SK-MEL-5 (cell line): ENCODE data around the gene HORMAD2. TPM values are rescaled to one million over a fixed set of nuclear protein-coding genes. Genes with fewer than 3 reads are reported as not detected.
"Not testable (repeated sequence)": the region's sequence is repeated elsewhere in the genome, so short reads cannot be mapped to it uniquely, and the experiment has no call there.

ENCODE experiments used
- DNase-seq: peaks from one replicate; pipeline ENCODE4 v3.0.0-alpha.2; 2016; ENCODE audit warnings: low read depth, low spot score
- in situ Hi-C: cut with HindIII; loops from 2 replicates; pipeline ENCODE4 v1.10.0; 2016; ENCODE audit warnings: low sequenced_read_pairs, high pct_unique_total_duplicates, low pct_unique_long_range_greater_than_20kb
- total RNA-seq: library from RNA; depleted of rRNA; stranded (reverse); fragments of >200 nt; shearing (Covaris generic); gene quantifications from 2 replicates; pipeline ENCODE4 v1.2.3, GENCODE V29; 2014

Gene HORMAD2
- total RNA-seq, 1 experiment from 2014 or later = not detected

GRCh38 chr22:30087611-30088010, 7.3 kb downstream of the HORMAD2 start:
- in situ Hi-C loops = no loop called here
- no peak for DNase-seq

- no peak for DNase-seq
- in situ Hi-C loops = no loop called here
These were observed 8.2 kb downstream of the HORMAD2 start for GRCh38 chr22:30088468-30088867.

GRCh38 chr22:30089655-30089974, 9.4 kb downstream of the HORMAD2 start:
- in situ Hi-C loops = no loop called here
- no peak for DNase-seq

- no peak for DNase-seq
- in situ Hi-C loops = no loop called here
These were observed 12.4 kb downstream of the HORMAD2 start for GRCh38 chr22:30092686-30093085.

- DNase-seq = no peak
- in situ Hi-C loops = no loop called here
These were observed 14.5 kb downstream of the HORMAD2 start for GRCh38 chr22:30094804-30095203.

GRCh38 chr22:30097861-30098260, 17.6 kb downstream of the HORMAD2 start:
- in situ Hi-C loops = no loop called here
- DNase-seq = no peak

GRCh38 chr22:30100770-30101169, 20.5 kb downstream of the HORMAD2 start:
- in situ Hi-C loops = not testable (repeated sequence)

GRCh38 chr22:30104501-30105156, 24.4 kb downstream of the HORMAD2 start:
- in situ Hi-C loops = no loop called here
- DNase-seq = no peak

More at GRCh38 chr22:30100770-30101169, 20.5 kb downstream of the HORMAD2 start:
- DNase-seq = not testable (repeated sequence)

GRCh38 chr22:30105483-30105882, 25.2 kb downstream of the HORMAD2 start:
- no peak for DNase-seq
- in situ Hi-C loops = no loop called here

- in situ Hi-C loops = no loop called here
These were observed 33.2 kb downstream of the HORMAD2 start for GRCh38 chr22:30113494-30113893.

GRCh38 chr22:30114361-30114760, 34.1 kb downstream of the HORMAD2 start:
- in situ Hi-C loops = no loop called here
- DNase-seq = no peak

More at GRCh38 chr22:30113494-30113893, 33.2 kb downstream of the HORMAD2 start:
- no peak for DNase-seq

GRCh38 chr22:30115705-30116104, 35.4 kb downstream of the HORMAD2 start:
- in situ Hi-C loops = no loop called here
- DNase-seq = peak; percentile 45

GRCh38 chr22:30116362-30117117, 36.3 kb downstream of the HORMAD2 start:
- in situ Hi-C loops = no loop called here

GRCh38 chr22:30117256-30117655, 37.0 kb downstream of the HORMAD2 start:
- in situ Hi-C loops = no loop called here
- DNase-seq = no peak

More at GRCh38 chr22:30116362-30117117, 36.3 kb downstream of the HORMAD2 start:
- DNase-seq = no peak

- in situ Hi-C loops = no loop called here
- no peak for DNase-seq
These were observed 38.0 kb downstream of the HORMAD2 start for GRCh38 chr22:30118291-30118690.

- in situ Hi-C loops = no loop called here
- DNase-seq = no peak
These were observed 41.7 kb downstream of the HORMAD2 start for GRCh38 chr22:30121960-30122359.

- no peak for DNase-seq
- in situ Hi-C loops = no loop called here
These were observed 43.2 kb downstream of the HORMAD2 start for GRCh38 chr22:30123463-30123862.

GRCh38 chr22:30127749-30128166, 47.5 kb downstream of the HORMAD2 start:
- no peak for DNase-seq
- in situ Hi-C loops = no loop called here

- in situ Hi-C loops = no loop called here
- DNase-seq = no peak
These were observed 48.2 kb downstream of the HORMAD2 start for GRCh38 chr22:30128511-30128910.
